ENCODE measurements around the gene DDX51.

DDX51 gene

DNA sequence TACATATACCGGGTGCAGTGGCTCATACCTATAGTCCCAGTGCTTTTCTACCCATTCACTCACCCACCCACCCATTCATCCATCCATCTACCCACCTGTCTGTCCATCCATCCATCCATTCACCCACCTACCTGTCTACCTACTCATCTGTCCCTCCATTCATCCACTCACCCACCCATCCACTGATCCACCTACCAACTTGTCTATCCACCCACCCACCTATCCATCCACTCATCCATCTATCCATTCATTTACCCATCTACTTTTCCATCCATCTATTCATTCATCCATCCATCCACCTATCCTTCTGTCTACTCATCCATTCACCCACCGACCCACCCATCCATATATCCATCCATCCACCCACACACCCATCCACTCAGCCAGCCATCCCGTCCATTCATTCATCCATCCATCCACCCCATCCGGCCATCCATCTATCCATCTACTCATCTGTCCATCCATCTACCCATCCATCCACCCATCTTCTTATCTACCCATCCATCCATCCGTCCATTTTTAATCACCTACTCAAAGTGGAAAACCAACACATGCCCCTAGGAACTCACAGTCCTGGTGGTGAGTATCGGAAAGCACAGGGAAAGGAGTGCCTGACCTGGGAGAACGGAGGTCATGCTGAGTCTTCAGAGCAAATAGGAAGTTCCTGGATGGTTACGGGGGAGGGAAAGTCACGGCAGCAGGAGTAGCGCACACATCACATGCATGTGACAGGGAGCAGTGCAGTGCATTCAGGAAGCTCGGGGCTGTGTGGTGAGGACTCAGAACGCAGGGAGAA lies 20.0 kb downstream of the DDX51 start (continued):
- TF ChIP-seq ZFP3 (CRISPR knock-in tag; IDR thresholded peaks at IDR 0.05) (no peak), RARB (CRISPR knock-in tag; IDR thresholded peaks at IDR 0.05) (no peak), ZNF565 (CRISPR knock-in tag; conservative IDR thresholded peaks at IDR 0.05; ENCODE audit: low read depth) (no peak)

DNA sequence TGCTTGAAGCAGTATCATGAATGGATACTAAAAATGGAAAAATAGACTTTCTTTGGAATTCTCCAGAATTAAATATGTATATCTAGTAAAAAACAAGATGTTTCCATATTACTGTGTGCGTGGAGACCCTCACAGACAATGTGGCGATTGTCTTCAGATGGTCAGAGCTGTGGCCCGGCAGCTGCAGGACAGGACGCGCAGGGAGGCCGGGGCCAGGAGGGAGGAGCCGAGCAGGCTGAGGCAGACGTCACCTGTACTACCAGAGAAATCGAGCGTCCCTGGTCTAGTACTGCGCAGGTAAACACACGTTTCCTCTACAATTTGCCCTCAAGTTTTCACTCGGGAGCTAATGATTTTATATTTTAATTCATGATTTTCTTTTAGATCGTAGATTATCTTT lies 22.8 kb downstream of the DDX51 start:
- no peak for TF ChIP-seq ZFP3 (CRISPR knock-in tag; IDR thresholded peaks at IDR 0.05)
- no peak for TF ChIP-seq ARNTL (CRISPR knock-in tag; IDR thresholded peaks at IDR 0.05; ENCODE audit: borderline replicate concordance, low read depth)
- TF ChIP-seq SNAI2 (CRISPR knock-in tag; IDR thresholded peaks at IDR 0.05), result no peak
- TF ChIP-seq, protein P1, sequence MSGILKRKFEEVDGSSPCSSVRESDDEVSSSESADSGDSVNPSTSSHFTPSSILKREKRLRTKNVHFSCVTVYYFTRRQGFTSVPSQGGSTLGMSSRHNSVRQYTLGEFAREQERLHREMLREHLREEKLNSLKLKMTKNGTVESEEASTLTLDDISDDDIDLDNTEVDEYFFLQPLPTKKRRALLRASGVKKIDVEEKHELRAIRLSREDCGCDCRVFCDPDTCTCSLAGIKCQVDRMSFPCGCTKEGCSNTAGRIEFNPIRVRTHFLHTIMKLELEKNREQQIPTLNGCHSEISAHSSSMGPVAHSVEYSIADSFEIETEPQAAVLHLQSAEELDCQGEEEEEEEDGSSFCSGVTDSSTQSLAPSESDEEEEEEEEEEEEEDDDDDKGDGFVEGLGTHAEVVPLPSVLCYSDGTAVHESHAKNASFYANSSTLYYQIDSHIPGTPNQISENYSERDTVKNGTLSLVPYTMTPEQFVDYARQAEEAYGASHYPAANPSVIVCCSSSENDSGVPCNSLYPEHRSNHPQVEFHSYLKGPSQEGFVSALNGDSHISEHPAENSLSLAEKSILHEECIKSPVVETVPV (CRISPR knock-in tag; IDR thresholded peaks at IDR 0.05), result no peak
- no peak for TF ChIP-seq ISL1 (CRISPR knock-in tag; IDR thresholded peaks at IDR 0.05)
- no peak for TF ChIP-seq ESRRG (CRISPR knock-in tag; IDR thresholded peaks at IDR 0.05)
- TF ChIP-seq TOX (CRISPR knock-in tag; IDR thresholded peaks at IDR 0.05; ENCODE audit: borderline replicate concordance), result no peak
- no peak for TF ChIP-seq ZNF565 (CRISPR knock-in tag; conservative IDR thresholded peaks at IDR 0.05; ENCODE audit: low read depth)
- TF ChIP-seq, protein P2, sequence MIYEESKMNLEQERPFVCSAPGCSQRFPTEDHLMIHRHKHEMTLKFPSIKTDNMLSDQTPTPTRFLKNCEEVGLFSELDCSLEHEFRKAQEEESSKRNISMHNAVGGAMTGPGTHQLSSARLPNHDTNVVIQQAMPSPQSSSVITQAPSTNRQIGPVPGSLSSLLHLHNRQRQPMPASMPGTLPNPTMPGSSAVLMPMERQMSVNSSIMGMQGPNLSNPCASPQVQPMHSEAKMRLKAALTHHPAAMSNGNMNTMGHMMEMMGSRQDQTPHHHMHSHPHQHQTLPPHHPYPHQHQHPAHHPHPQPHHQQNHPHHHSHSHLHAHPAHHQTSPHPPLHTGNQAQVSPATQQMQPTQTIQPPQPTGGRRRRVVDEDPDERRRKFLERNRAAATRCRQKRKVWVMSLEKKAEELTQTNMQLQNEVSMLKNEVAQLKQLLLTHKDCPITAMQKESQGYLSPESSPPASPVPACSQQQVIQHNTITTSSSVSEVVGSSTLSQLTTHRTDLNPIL (CRISPR knock-in tag; IDR thresholded peaks at IDR 0.05; ENCODE audit: low read depth), result no peak
- no peak for TF ChIP-seq TCF4 (CRISPR knock-in tag; IDR thresholded peaks at IDR 0.05; ENCODE audit: borderline replicate concordance)
- no peak for TF ChIP-seq PPARA (CRISPR knock-in tag; IDR thresholded peaks at IDR 0.05; ENCODE audit: borderline replicate concordance)
- no peak for TF ChIP-seq ZNF8 (CRISPR knock-in tag; IDR thresholded peaks at IDR 0.05)
- TF ChIP-seq OSR1 (CRISPR knock-in tag; IDR thresholded peaks at IDR 0.05), result no peak
- no peak for TF ChIP-seq ZC3H10 (CRISPR knock-in tag; IDR thresholded peaks at IDR 0.05)
- TF ChIP-seq, protein P3, sequence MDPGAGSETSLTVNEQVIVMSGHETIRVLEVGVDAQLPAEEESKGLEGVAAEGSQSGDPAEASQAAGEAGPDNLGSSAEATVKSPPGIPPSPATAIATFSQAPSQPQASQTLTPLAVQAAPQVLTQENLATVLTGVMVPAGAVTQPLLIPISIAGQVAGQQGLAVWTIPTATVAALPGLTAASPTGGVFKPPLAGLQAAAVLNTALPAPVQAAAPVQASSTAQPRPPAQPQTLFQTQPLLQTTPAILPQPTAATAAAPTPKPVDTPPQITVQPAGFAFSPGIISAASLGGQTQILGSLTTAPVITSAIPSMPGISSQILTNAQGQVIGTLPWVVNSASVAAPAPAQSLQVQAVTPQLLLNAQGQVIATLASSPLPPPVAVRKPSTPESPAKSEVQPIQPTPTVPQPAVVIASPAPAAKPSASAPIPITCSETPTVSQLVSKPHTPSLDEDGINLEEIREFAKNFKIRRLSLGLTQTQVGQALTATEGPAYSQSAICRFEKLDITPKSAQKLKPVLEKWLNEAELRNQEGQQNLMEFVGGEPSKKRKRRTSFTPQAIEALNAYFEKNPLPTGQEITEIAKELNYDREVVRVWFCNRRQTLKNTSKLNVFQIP (CRISPR knock-in tag; IDR thresholded peaks at IDR 0.05; ENCODE audit: borderline replicate concordance, low read depth), result no peak
- no peak for TF ChIP-seq ZNF70 (CRISPR knock-in tag; IDR thresholded peaks at IDR 0.05)
- TF ChIP-seq, protein P4, sequence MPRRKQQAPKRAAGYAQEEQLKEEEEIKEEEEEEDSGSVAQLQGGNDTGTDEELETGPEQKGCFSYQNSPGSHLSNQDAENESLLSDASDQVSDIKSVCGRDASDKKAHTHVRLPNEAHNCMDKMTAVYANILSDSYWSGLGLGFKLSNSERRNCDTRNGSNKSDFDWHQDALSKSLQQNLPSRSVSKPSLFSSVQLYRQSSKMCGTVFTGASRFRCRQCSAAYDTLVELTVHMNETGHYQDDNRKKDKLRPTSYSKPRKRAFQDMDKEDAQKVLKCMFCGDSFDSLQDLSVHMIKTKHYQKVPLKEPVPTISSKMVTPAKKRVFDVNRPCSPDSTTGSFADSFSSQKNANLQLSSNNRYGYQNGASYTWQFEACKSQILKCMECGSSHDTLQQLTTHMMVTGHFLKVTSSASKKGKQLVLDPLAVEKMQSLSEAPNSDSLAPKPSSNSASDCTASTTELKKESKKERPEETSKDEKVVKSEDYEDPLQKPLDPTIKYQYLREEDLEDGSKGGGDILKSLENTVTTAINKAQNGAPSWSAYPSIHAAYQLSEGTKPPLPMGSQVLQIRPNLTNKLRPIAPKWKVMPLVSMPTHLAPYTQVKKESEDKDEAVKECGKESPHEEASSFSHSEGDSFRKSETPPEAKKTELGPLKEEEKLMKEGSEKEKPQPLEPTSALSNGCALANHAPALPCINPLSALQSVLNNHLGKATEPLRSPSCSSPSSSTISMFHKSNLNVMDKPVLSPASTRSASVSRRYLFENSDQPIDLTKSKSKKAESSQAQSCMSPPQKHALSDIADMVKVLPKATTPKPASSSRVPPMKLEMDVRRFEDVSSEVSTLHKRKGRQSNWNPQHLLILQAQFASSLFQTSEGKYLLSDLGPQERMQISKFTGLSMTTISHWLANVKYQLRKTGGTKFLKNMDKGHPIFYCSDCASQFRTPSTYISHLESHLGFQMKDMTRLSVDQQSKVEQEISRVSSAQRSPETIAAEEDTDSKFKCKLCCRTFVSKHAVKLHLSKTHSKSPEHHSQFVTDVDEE (CRISPR knock-in tag; IDR thresholded peaks at IDR 0.05), result no peak
- TF ChIP-seq GLIS3 (CRISPR knock-in tag; IDR thresholded peaks at IDR 0.05), result no peak
- no peak for TF ChIP-seq CSDC2 (CRISPR knock-in tag; IDR thresholded peaks at IDR 0.05)
- no peak for TF ChIP-seq ZFP30 (CRISPR knock-in tag; IDR thresholded peaks at IDR 0.05)
- ATAC-seq, result no peak

DNA sequence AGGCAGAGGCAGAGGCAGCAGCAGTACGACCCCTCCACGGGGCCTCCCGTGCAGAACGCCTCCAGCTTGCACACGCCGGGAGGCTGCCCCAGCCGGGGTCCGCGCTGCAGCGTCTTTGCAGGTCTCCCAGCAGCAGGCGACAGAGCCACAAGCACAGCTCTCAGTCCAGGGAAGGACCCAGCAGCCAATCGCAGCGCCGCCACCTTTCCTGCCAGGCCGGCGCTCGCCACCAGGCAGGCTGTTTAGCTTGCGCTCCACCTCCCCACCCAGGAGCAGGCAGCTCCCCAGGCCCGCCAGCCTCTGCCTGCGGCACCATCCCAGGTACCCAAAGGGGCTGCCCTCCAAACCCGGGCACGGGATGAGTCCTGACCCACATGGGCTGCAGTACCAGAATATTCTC lies 25.2 kb downstream of the DDX51 start:
- no peak for ATAC-seq
- TF ChIP-seq TOX (CRISPR knock-in tag; IDR thresholded peaks at IDR 0.05; ENCODE audit: borderline replicate concordance) (no peak), ZFP30 (CRISPR knock-in tag; IDR thresholded peaks at IDR 0.05) (no peak), RARB (CRISPR knock-in tag; IDR thresholded peaks at IDR 0.05) (no peak)
- TF ChIP-seq, protein P2 (CRISPR knock-in tag; IDR thresholded peaks at IDR 0.05; ENCODE audit: low read depth), result no peak
- TF ChIP-seq, protein P3 (CRISPR knock-in tag; IDR thresholded peaks at IDR 0.05; ENCODE audit: borderline replicate concordance, low read depth), result no peak
- TF ChIP-seq, protein P1 (CRISPR knock-in tag; IDR thresholded peaks at IDR 0.05), result no peak

All from SK-N-SH treated with all-trans-retinoic acid at 6 μM for 48 hours (cell line).